Suprapubic skin (tissue), 3 donors: ENCODE results near the gene NPW.
"Not testable (repeated sequence)": the region's sequence is repeated elsewhere in the genome, so short reads cannot be mapped to it uniquely, and the experiment has no call there.

Experiments used
- CTCF ChIP-seq, 2 donors: fragments of 200-600 bp in 1 of 2; fragments of 450-650 bp in 1 of 2; sonication (generic) in 1 of 2; IDR thresholded peaks; one replicate each; pipeline ENCODE4 v1.5.1; 2016 to 2019; ENCODE audit warnings: antibody characterized with exemption in 2 of 2, mild to moderate bottlenecking in 1 of 2, moderate library complexity in 1 of 2
- EP300 ChIP-seq: sonication (generic); formaldehyde crosslinking; IDR thresholded peaks from one replicate; pipeline ENCODE4 v1.6.1; 2017; ENCODE audit warnings: antibody characterized with exemption
- POLR2A ChIP-seq, 2 donors: fragments of 450-650 bp; IDR thresholded peaks; one replicate each; pipeline ENCODE4 v1.6.1; 2017; ENCODE audit warnings: antibody characterized with exemption in 2 of 2, mild to moderate bottlenecking in 2 of 2, moderate library complexity in 2 of 2

GRCh38 chr16:2033909-2034695 is 14.5 kb downstream of the NPW start:
- TF ChIP-seq CTCF (IDR thresholded peaks at IDR 0.05); POLR2A (IDR thresholded peaks at IDR 0.05); EP300: not testable (repeated sequence)
